Ishikawa (cell line): ENCODE measurements around the gene MYO7B.

ENCODE experiments used
- CEBPB ChIP-seq: IDR thresholded peaks from 2 replicates; pipeline ENCODE4 v1.6.1; 2012
- CREB1 ChIP-seq: IDR thresholded peaks from 2 replicates; pipeline ENCODE4 v1.6.1; 2012; ENCODE audit warnings: low read depth
- EGR1 ChIP-seq: IDR thresholded peaks from 2 replicates; pipeline ENCODE4 v1.6.1; 2012
- EP300 ChIP-seq: IDR thresholded peaks from 2 replicates; pipeline ENCODE4 v1.6.1; 2012; ENCODE audit warnings: borderline replicate concordance
- FOXM1 ChIP-seq: IDR thresholded peaks from 2 replicates; pipeline ENCODE4 v1.6.1; 2012; ENCODE audit warnings: low read depth, borderline replicate concordance
- MAX ChIP-seq: IDR thresholded peaks from 2 replicates; pipeline ENCODE4 v1.6.1; 2012
- NFIC ChIP-seq: IDR thresholded peaks from 2 replicates; pipeline ENCODE4 v1.6.1; 2012
- RAD21 ChIP-seq: IDR thresholded peaks from 2 replicates; pipeline ENCODE4 v1.6.1; 2012; ENCODE audit warnings: low read depth
- TAF1 ChIP-seq: IDR thresholded peaks from 2 replicates; pipeline ENCODE4 v1.6.1; 2012; ENCODE audit warnings: low read depth, mild to moderate bottlenecking
- TCF12 ChIP-seq: IDR thresholded peaks from 2 replicates; pipeline ENCODE4 v1.6.1; 2012; ENCODE audit warnings: low read depth
- TEAD4 ChIP-seq: IDR thresholded peaks from 2 replicates; pipeline ENCODE4 v1.6.1; 2012
- YY1 ChIP-seq: IDR thresholded peaks from 2 replicates; pipeline ENCODE4 v1.6.1; 2012; ENCODE audit warnings: low read depth
- ZBTB7A ChIP-seq: IDR thresholded peaks from 2 replicates; pipeline ENCODE4 v1.6.1; 2012; ENCODE audit warnings: low read depth
- TF ChIP-seq, protein P1 (sequence below): IDR thresholded peaks from 2 replicates; pipeline ENCODE4 v1.6.1; 2012
- TF ChIP-seq, protein P2 (sequence below): IDR thresholded peaks from 2 replicates; pipeline ENCODE4 v1.6.1; 2012; ENCODE audit warnings: low read depth, mild to moderate bottlenecking

Gene MYO7B

GRCh38 chr2:127523269-127523939, 12.1 kb upstream of the MYO7B start:
- TF ChIP-seq ZBTB7A (no peak), CEBPB (no peak), EP300 (no peak), TCF12 (no peak), YY1 (no peak), FOXM1 (no peak), EGR1 (no peak), MAX (no peak)
- TF ChIP-seq, protein P1, sequence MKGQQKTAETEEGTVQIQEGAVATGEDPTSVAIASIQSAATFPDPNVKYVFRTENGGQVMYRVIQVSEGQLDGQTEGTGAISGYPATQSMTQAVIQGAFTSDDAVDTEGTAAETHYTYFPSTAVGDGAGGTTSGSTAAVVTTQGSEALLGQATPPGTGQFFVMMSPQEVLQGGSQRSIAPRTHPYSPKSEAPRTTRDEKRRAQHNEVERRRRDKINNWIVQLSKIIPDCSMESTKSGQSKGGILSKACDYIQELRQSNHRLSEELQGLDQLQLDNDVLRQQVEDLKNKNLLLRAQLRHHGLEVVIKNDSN, result no peak

- TF ChIP-seq MAX (no peak), CREB1 (no peak), EGR1 (no peak), ZBTB7A (no peak), EP300 (no peak), TCF12 (no peak), RAD21 (no peak), TAF1 (no peak), YY1 (no peak), FOXM1 (no peak), TEAD4 (no peak), CEBPB (no peak), NFIC (no peak)
- TF ChIP-seq, protein P1, result no peak
- TF ChIP-seq, protein P2, sequence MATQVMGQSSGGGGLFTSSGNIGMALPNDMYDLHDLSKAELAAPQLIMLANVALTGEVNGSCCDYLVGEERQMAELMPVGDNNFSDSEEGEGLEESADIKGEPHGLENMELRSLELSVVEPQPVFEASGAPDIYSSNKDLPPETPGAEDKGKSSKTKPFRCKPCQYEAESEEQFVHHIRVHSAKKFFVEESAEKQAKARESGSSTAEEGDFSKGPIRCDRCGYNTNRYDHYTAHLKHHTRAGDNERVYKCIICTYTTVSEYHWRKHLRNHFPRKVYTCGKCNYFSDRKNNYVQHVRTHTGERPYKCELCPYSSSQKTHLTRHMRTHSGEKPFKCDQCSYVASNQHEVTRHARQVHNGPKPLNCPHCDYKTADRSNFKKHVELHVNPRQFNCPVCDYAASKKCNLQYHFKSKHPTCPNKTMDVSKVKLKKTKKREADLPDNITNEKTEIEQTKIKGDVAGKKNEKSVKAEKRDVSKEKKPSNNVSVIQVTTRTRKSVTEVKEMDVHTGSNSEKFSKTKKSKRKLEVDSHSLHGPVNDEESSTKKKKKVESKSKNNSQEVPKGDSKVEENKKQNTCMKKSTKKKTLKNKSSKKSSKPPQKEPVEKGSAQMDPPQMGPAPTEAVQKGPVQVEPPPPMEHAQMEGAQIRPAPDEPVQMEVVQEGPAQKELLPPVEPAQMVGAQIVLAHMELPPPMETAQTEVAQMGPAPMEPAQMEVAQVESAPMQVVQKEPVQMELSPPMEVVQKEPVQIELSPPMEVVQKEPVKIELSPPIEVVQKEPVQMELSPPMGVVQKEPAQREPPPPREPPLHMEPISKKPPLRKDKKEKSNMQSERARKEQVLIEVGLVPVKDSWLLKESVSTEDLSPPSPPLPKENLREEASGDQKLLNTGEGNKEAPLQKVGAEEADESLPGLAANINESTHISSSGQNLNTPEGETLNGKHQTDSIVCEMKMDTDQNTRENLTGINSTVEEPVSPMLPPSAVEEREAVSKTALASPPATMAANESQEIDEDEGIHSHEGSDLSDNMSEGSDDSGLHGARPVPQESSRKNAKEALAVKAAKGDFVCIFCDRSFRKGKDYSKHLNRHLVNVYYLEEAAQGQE, result no peak
Measured at GRCh38 chr2:127525691-127526131, 9.8 kb upstream of the MYO7B start.

GRCh38 chr2:127526132-127527000, 9.1 kb upstream of the MYO7B start, which contains the start of gene IWS1:
IWS1 (minus strand) TSS chr2:127526489; CDS start chr2:127526208, 281 bp downstream.
- 0 out of 2 replicates have a peak, but pooled peaks have one; percentile 32 for TF ChIP-seq NFIC
- peak; percentile 64 for TF ChIP-seq TEAD4
- TF ChIP-seq CREB1, result peak; percentile 85
- peak; percentile 94 for TF ChIP-seq TAF1
- TF ChIP-seq YY1, result peak; percentile 97
- TF ChIP-seq CEBPB, result no peak
- no peak; the same call in 1 of the 2 replicates for TF ChIP-seq FOXM1
- peak; percentile 79 for TF ChIP-seq MAX
- TF ChIP-seq EGR1, result 0 out of 2 replicates have a peak, but pooled peaks have one; percentile 29

GRCh38 chr2:127527001-127527804, 8.3 kb upstream of the MYO7B start:
- TF ChIP-seq EGR1 (no peak), ZBTB7A (no peak), NFIC (0 out of 2 replicates have a peak, but pooled peaks have one; percentile 1), CEBPB (peak; percentile 92)

DNA sequence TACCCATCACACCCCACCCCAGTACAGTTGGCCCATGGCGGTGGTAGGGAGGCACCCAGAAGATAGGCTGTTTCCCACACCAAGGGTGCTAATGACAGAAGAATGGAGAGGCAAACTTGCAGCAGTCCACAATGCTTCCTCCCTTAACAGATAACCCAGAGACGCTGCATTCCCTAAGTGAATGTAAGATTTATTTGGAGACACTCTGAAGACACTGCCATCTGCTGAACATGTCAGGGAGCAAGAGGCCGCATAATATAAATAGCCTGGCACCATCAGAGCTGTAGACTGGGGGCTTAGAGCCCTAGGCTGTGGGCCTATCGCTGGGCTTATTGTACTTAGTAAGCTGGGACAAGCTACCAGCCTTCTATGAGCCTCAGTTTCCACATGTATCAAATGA, 7.0 kb upstream of the MYO7B start:
- no peak for TF ChIP-seq CREB1
- no peak for TF ChIP-seq TCF12
- TF ChIP-seq CEBPB, result no peak
- TF ChIP-seq ZBTB7A, result no peak
- TF ChIP-seq TAF1, result no peak

DNA sequence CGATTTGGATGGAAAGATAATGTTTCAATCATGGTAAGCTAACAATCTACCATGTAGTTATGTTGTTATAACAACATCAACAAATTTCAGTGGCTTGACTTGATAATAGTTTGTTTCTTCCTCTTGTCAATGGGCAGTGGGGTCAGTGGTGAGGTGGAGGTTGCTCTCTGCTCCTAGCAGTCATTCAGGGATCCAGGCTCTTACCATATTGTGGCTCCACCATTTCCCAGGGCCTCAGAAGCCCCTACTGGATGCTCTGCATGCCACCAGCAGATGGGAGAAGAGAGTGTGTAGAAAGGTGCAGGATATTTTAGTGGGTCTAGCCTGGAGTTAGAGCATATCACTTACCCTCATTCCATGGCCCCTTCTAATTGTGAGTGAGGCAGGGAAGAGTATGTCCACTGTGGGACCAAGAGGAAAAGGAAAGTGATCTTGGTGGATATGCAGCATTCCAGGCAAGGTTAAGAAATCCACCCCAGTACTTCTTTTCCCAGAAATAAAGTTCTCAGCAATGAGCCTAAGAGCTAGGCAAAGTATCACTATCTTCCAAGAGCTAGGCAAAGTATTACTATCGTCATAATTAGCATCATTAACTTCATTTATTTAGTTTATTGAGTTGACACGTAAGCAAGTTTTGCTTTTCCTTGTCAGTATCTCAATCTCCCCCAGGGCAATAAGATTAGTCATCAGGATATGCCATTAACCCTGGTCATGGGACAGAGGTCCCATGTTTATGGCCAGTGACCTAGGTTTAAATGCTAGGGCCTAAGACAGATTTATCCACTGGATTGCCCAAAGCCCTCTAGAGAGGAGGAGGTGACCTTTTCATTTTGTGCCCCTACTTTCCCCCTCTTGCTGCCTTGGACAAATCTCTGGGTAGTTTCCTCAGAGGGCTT, 5.0 kb upstream of the MYO7B start:
- TF ChIP-seq TEAD4 (no peak), MAX (no peak), EGR1 (no peak), FOXM1 (no peak), YY1 (no peak), EP300 (no peak), NFIC (no peak), TCF12 (no peak), ZBTB7A (no peak), TAF1 (no peak), CREB1 (no peak), CEBPB (no peak), RAD21 (no peak)
- TF ChIP-seq, protein P2, result no peak
- TF ChIP-seq, protein P1, result no peak
